GM18861 (cell line): ENCODE results near the gene COCH.
A peak's percentile ranks its signal among the peaks of the same experiment; 100 is the strongest.
"Not testable (repeated sequence)": the region's sequence is repeated elsewhere in the genome, so short reads cannot be mapped to it uniquely, and the experiment has no call there.

ENCODE experiments used
- ATAC-seq: cut with Tn5 transposase; IDR thresholded peaks from one replicate; pipeline ENCODE4 v1.9.1; 2021; ENCODE audit not compliant: unreplicated experiment

Gene COCH

GRCh38 chr14:30874999-30875787 lies 834 bp downstream of the COCH start:
- no peak for ATAC-seq

DNA sequence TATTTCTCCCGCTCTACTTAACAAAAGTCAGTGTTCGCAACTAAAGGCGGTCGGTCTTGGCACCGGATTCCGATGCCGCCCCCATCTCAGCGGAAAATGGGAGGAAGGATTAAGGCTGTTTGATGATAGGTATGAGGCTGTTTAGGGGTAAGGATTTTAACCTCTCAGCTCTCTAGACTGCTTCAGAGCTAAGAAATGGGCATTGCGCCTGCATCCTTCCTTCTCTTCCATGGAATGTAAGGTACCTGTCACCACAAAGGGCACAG lies 1.4 kb downstream of the COCH start:
- no peak for ATAC-seq

- no peak for ATAC-seq
Measured at GRCh38 chr14:30876692-30877091, 2.3 kb downstream of the COCH start.

DNA sequence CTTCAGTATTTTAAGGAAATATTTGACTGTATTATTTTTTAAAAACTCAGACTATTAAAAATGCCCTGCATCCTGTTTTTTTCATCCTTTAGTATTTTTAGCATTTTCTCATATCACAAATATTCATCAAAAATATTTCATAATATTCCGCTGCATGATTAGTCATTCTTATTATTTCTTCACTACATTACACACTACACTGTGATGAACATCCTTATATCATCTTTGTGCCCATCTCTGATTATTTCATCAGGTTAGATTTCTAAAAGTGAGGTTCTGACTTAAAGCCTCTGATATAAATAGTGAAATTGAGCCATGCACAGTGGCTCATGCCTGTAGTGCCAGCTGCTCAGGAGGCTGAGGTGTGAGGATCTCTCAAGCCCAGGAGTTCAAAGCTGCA lies 8.1 kb downstream of the COCH start:
- no peak for ATAC-seq

DNA sequence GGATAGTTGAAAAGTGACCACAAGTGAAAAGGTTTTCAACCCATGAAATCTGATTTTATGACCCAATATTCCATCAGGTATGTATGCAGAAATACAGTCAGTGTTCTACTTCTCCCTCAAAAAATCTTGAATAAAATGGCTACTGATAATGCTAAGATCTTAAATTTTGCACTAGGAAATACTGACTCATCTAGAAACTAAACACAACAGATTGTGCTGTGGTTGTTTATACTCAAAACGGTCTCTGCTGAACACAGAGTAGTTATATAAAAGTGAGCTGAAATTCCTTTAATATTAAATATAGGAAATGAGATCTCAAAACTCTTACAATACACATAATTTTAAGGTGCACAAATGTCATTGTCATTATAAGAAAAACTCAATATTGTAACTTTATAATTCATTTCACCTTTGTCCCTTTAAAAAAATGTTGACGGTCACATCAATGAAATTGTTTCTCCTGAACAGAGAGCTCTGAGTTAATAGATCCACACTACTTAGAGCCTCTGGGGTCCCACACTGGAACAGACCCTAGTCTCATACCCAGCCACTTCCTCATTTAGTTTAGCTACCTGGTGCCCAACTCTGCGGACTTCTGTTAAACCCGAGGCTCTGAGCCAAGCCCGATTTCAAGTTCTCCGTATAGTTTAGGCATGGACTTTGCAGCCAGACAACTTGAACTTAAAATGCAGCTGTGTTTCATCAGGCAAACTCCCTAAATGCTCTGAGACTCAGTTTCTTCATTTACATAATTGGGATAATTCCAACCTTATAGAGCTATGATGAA lies 9.3 kb downstream of the COCH start:
- no peak for ATAC-seq

- ATAC-seq: no peak
Measured at GRCh38 chr14:30884901-30885300, 10.5 kb downstream of the COCH start.

DNA sequence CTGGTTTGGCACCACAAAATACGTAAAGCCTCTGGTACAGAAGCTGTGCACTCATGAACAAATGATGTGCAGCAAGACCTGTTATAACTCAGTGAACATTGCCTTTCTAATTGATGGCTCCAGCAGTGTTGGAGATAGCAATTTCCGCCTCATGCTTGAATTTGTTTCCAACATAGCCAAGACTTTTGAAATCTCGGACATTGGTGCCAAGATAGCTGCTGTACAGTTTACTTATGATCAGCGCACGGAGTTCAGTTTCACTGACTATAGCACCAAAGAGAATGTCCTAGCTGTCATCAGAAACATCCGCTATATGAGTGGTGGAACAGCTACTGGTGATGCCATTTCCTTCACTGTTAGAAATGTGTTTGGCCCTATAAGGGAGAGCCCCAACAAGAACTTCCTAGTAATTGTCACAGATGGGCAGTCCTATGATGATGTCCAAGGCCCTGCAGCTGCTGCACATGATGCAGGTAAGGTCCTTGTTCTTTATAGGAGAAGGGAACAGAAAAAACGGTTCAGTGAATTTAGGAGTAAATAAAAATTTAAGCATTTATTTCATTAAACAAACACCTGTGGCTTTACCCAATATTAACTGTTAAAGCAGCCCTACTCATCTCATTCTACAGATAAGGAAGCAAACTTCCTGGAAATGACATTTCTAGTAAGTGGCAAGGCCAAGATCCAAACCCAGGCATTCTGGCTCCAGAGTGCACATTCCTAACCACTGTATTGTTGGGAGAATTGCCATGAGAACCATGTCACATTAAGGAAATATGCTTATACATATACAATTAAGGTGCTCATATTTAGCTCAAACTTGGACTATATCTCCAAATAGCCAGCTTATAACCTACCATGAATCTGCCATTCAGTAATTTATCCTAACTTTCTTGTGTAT lies 11.7 kb downstream of the COCH start:
- no peak for ATAC-seq

DNA sequence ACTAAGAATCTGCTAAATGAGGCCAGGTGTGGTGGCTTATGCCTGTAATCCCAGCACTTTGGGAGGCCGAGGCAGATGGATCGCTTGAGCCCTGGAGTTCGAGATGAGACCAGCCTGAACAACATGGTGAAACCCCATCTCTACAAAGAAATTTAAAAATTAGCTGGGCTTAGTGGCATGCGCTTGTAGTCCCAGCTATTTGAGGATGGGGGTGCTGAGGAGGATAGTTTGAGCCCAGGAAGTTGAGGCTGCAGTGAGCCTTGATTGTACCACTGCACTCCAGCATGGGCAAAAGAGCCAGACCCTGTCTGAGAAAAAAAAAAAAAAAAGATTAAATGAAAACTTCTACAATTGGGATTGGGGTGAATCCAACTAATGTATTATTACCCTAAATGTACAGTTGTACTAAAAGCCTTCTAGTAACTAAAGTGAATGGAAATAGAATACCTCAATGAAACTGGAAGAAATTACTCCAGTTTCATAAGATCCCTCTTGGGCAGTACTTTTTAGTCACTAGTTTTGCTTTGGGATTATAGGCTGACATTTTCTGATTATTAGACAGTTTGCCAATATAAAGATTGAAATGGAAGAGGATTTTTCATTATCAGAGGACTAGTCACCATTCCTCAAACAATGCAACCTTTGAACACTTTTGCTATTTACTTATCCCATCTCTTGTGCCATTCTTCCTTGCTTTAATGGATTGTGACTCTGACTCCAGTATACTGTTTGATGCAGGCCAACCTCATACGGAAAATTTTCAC lies 14.3 kb downstream of the COCH start:
- no peak for ATAC-seq

- ATAC-seq: no peak
Measured at GRCh38 chr14:30889244-30889594, 14.9 kb downstream of the COCH start.

GRCh38 chr14:30893819-30894218 lies 19.5 kb downstream of the COCH start:
- no peak for ATAC-seq

DNA sequence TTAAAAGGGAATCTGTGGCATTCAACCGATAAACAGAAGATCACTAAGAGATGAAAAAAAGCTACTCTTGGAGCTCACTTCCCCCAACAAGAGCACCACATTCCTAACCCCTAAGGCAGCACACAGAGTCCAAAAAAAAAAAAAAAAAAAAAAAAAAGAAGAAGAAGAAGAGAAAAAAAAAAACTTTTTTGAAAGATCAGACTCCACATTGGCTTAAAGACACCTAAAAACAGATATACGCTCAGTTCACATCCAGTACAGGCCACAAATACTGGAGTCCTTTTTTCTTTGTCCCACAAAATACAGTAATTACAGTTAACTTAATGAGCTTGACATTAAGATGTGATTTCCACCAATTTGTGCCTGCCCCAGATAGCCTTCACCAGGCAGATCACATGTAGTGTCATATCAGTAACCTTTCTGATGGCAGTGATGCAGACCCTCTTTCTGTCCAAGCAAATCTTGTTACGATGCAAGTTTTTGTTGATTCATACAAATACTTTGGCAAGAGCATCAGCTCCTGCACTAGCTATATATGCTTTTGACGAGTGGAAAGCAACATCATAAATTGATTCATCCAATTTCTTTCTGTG lies 20.7 kb downstream of the COCH start:
- ATAC-seq: no peak

DNA sequence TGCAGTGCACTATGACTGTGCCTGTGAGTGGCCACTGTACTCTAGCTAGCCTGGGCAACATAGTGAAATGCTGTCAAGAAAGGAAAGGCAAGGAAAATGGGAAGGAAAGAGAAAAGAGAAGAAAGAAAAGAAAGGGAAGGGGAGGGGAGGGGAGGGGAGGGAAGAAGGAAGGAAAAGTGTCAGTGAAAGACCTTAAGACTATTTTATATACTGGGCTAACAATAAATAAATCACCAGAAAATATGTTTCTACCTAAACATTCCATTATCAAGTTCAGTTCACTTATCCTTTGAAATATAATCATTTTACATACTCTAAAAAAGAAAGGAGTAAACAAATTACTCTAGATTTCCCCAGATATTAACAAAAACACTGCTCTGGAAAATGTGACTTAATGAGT lies 22.1 kb downstream of the COCH start:
- no peak for ATAC-seq

- not testable (repeated sequence) for ATAC-seq
Measured at GRCh38 chr14:30897121-30897520, 22.8 kb downstream of the COCH start.

- no peak for ATAC-seq
Measured at GRCh38 chr14:30903285-30904124, 29.1 kb downstream of the COCH start.

GRCh38 chr14:30906752-30907658 lies 32.6 kb downstream of the COCH start:
- peak; percentile 63 for ATAC-seq

GRCh38 chr14:30907659-30908057 lies 33.3 kb downstream of the COCH start:
- no peak for ATAC-seq

- ATAC-seq: no peak
Measured at GRCh38 chr14:30908826-30909225, 34.5 kb downstream of the COCH start.

DNA sequence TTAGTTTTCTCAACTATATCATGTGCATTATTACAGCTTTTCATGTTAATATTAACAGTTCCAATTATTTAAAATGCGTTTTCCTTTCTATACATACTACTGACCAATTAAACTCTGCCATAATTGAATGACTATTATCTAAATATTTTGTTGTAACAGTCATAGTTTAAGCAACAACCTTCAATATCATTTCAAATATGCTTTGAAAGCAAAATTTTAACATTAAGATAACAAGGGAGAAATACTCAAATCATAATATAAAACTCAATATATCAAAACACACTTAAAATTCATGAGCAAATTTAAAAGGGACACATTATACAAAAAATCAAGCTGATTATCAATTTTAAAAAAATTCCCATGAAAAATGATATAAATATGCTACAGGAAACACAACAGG lies 40.5 kb downstream of the COCH start:
- no peak for ATAC-seq

DNA sequence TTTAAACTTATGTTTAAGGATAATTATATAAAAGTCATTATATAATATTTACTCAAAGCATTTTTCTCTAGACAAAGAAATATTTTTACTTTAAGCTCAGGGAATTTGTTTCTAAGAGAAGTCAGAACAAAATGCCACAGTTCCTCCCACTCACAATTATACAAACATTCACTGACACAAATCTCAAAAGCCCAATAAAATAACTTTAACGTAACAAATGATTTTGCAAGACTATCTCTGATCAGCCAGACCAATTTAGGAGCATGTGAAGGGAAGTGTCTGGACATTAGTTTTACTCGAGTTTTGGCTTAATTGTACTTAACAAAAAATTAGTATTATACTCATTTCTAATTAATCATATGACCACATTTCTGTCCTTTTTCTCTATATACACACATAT lies 41.2 kb downstream of the COCH start:
- ATAC-seq: no peak
